ENCODE results near the gene GATAD2B. TPM values are rescaled to one million over a fixed set of nuclear protein-coding genes. Genes with fewer than 3 reads are reported as not detected.

Gene GATAD2B
- polyA plus RNA-seq, 2 of the 4 experiments (the other 2 are of a cell fraction) = 4.9 to 8.2 TPM

GRCh38 chr1:153936011-153936802 lies 13.4 kb upstream of the GATAD2B start:
- CTCF ChIA-PET = interaction anchor here (1.7 kb wide), 1 partner anchor 10 kb away, joined by 7 read pairs; the partner anchor contains the start of gene DENND4B
- H3K27ac ChIP-seq = no peak overlapping the region
- no peaks in the 10 kb centered on the region for H3K9me3 ChIP-seq
- no peak overlapping the region for H3K4me2 ChIP-seq
- no peaks in the 10 kb centered on the region for H3K4me1 ChIP-seq
- POLR2A ChIA-PET = no interaction called here
- H3K4me3 ChIP-seq = no peak overlapping the region
- no peak for ATAC-seq
- WGBS (ENCODE audit: missing lambda C conversion rate) = 92% methylated on average over 12 of the region's 12 CpGs
- DNase-seq (ENCODE audit: low read depth in 1 of 2, low spot score in 1 of 2) = no peak
- no peak for FAIRE-seq
- no peak for TF ChIP-seq HEYL (CRISPR knock-in tag; IDR thresholded peaks at IDR 0.05)
- TF ChIP-seq RNF2 (IDR thresholded peaks at IDR 0.05; ENCODE audit: borderline replicate concordance, low read depth) = no peak
- no peak for TF ChIP-seq BCL3 (IDR thresholded peaks at IDR 0.05)
- TF ChIP-seq POLR2AphosphoS2 (conservative IDR thresholded peaks at IDR 0.05; ENCODE audit: low read length) = no peak
- TF ChIP-seq CBX2 (IDR thresholded peaks at IDR 0.05; ENCODE audit: borderline replicate concordance, low read depth) = no peak
- TF ChIP-seq PBX3 (IDR thresholded peaks at IDR 0.05) = no peak
- no peak for TF ChIP-seq ZC3H11A (IDR thresholded peaks at IDR 0.05)
- no peak for TF ChIP-seq ESRRA (IDR thresholded peaks at IDR 0.05; ENCODE audit: borderline replicate concordance, low read length)
- no peak for TF ChIP-seq CTCF (IDR thresholded peaks at IDR 0.05)
- TF ChIP-seq BHLHE40 (IDR thresholded peaks at IDR 0.05; ENCODE audit: low read depth, low read length) = no peak
- TF ChIP-seq HES2 (IDR thresholded peaks at IDR 0.05) = no peak
- TF ChIP-seq SMC3 (IDR thresholded peaks at IDR 0.05) = no peak
- TF ChIP-seq EHF (CRISPR knock-in tag; IDR thresholded peaks at IDR 0.05) = no peak
- TF ChIP-seq MAZ (IDR thresholded peaks at IDR 0.05; ENCODE audit: borderline replicate concordance, low read depth, low read length) = no peak
- TF ChIP-seq MAFK (IDR thresholded peaks at IDR 0.05; ENCODE audit: partially characterized antibody) = no peak
- TF ChIP-seq ZFP36 (IDR thresholded peaks at IDR 0.05; ENCODE audit: borderline replicate concordance, partially characterized antibody) = no peak

- ATAC-seq (no peak), DNase-seq (ENCODE audit: low read depth in 1 of 2, low spot score in 1 of 2) (no peak), FAIRE-seq (no peak)
- ChIA-PET CTCF (interaction anchor here (0.9 to 1.7 kb wide), 5 partner anchors 9 to 52 kb away, joined by 3 to 7 read pairs (median 4); partner anchors contain the start of genes DENND4B and RAB13), POLR2A (interaction anchor here (1.4 kb wide), 1 partner anchor 33 kb away, joined by 3 read pairs; the partner anchor contains the start of gene CREB3L4)
- TF ChIP-seq CHD4 (IDR thresholded peaks at IDR 0.05; ENCODE audit: borderline replicate concordance) (no peak), BHLHE40 (IDR thresholded peaks at IDR 0.05; ENCODE audit: low read depth, low read length) (no peak), BCL3 (IDR thresholded peaks at IDR 0.05) (no peak), ATOH8 (CRISPR knock-in tag; IDR thresholded peaks at IDR 0.05; ENCODE audit: low read depth) (no peak)
- Histone ChIP-seq H3K27ac (no peak overlapping the region), H3K4me3 (no peak overlapping the region), H3K4me1 (no peaks in the 10 kb centered on the region), H3K9me3 (no peaks in the 10 kb centered on the region), H3K4me2 (no peak overlapping the region)
- 96% methylated on average over 9 of the region's 9 CpGs for WGBS (ENCODE audit: missing lambda C conversion rate)
Observed at GRCh38 chr1:153934746-153935145, 12.0 kb upstream of the GATAD2B start.
